Measurements from ENCODE around the gene TNFAIP3.

GRCh38 chr6:137824896-137825295 is 42.2 kb upstream of the TNFAIP3 start:
- TF ChIP-seq CTCF (IDR thresholded peaks at IDR 0.05; ENCODE audit: low read depth, low read length): no peak
- TF ChIP-seq POLR2A (IDR thresholded peaks at IDR 0.05; ENCODE audit: extremely low read depth, insufficient read length): no peak
- TF ChIP-seq, protein P1, sequence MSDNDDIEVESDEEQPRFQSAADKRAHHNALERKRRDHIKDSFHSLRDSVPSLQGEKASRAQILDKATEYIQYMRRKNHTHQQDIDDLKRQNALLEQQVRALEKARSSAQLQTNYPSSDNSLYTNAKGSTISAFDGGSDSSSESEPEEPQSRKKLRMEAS (IDR thresholded peaks at IDR 0.05; ENCODE audit: low read depth, low read length): no peak

Measured in NB4 (cell line).